B cell (primary cell): ENCODE data around the gene CDR2L. TPM values are rescaled to one million over a fixed set of nuclear protein-coding genes. Genes with fewer than 3 reads are reported as not detected.

Experiments used
- ATAC-seq: fragments of 200-7000 bp; cut with Tn5 transposase; one replicate; pipeline ENCODE4 v1.10.0; 2021; ENCODE audit warnings: low read depth, mild to moderate bottlenecking, moderate number of reproducible peaks, moderate library complexity
- CTCF ChIA-PET: fragments of 350-600 bp; sonication (Branson Sonifier 250); formaldehyde crosslinking; loops from one replicate; lab custom pipeline; 2021; ENCODE audit warnings: antibody characterized with exemption, inconsistent platforms; lab: Charles Lee
- POLR2A ChIA-PET: fragments of 350-600 bp; sonication (Branson Sonifier 250); formaldehyde crosslinking; loops from one replicate; lab custom pipeline; 2021; ENCODE audit warnings: antibody characterized with exemption; lab: Charles Lee
- DNase-seq: peaks from one replicate; pipeline ENCODE4 v3.0.0; 2013
- H2AFZ ChIP-seq: 2 replicates; pipeline ENCODE4 v1.6.1; 2012; ENCODE audit warnings: mild to moderate bottlenecking, low read depth, low read length; ENCODE audit not compliant: insufficient read depth, poor library complexity, severe bottlenecking
- H3K27ac ChIP-seq, 2 donors: 1 replicate in 1 of 2; 2 replicates in 1 of 2; pipeline ENCODE4 v1.5.1; 2012 to 2013; ENCODE audit warnings: low read length in 2 of 2, mild to moderate bottlenecking in 2 of 2, moderate library complexity in 1 of 2
- H3K27me3 ChIP-seq, 4 experiments: fragments of 200-600 bp in 1 of 4; sonication (generic) in 1 of 4; replicated peaks in 1 of 4; 1 replicate in 2 of 4; 2 replicates in 2 of 4; pipeline versions ENCODE4 v1.6.1 to v1.7.0; 2013 to 2016; ENCODE audit warnings: low read length in 3 of 4, mild to moderate bottlenecking in 2 of 4, mixed read lengths in 1 of 4, moderate library complexity in 1 of 4; ENCODE audit not compliant: insufficient read depth in 4 of 4, control insufficient read depth in 3 of 4; ENCODE audit errors: control extremely low read depth in 1 of 4
- H3K36me3 ChIP-seq, 2 experiments: replicated peaks in 1 of 2; 1 replicate in 1 of 2; 2 replicates in 1 of 2; pipeline versions ENCODE4 v1.6.1 to v1.7.1; 2013; ENCODE audit warnings: low read length in 1 of 2; ENCODE audit not compliant: insufficient read depth in 2 of 2, control insufficient read depth in 1 of 2; ENCODE audit errors: control extremely low read depth in 1 of 2, extremely low read depth in 1 of 2
- H3K4me1 ChIP-seq, 2 donors: fragments of 200-600 bp in 1 of 2; sonication (generic) in 1 of 2; 1 replicate in 1 of 2; 2 replicates in 1 of 2; pipeline versions ENCODE4 v1.5.1 to v1.6.1; 2013 to 2017; ENCODE audit warnings: low read length in 2 of 2; ENCODE audit not compliant: control insufficient read depth in 2 of 2, insufficient read depth in 2 of 2
- H3K4me2 ChIP-seq: replicated peaks from 2 replicates; pipeline ENCODE3; 2012; ENCODE audit warnings: mild to moderate bottlenecking, low read depth, low read length; ENCODE audit not compliant: poor library complexity, severe bottlenecking
- H3K4me3 ChIP-seq, 5 experiments: fragments of 200-600 bp in 1 of 5; sonication (generic) in 1 of 5; 1 replicate in 3 of 5; 2 replicates in 2 of 5; pipeline versions ENCODE4 v1.5.1 to v1.7.0; 2011 to 2016; ENCODE audit warnings: low read length in 4 of 5, mild to moderate bottlenecking in 4 of 5, low read depth in 2 of 5, control low read depth in 1 of 5, moderate library complexity in 1 of 5; ENCODE audit not compliant: insufficient read depth in 1 of 5; ENCODE audit errors: control extremely low read depth in 1 of 5, extremely low read depth in 1 of 5
- H3K79me2 ChIP-seq: fragments of 200-600 bp; sonication (generic); one replicate; pipeline ENCODE4 v1.6.0; 2016; ENCODE audit warnings: low read length; ENCODE audit not compliant: control insufficient read depth, insufficient read depth
- H3K9ac ChIP-seq: fragments of 200-600 bp; sonication (generic); 2 replicates; pipeline ENCODE4 v1.6.1; 2017; ENCODE audit warnings: mild to moderate bottlenecking, low read length, moderate library complexity
- H3K9me3 ChIP-seq, 3 donors: one replicate each; pipeline versions ENCODE4 v1.6.1 to v1.7.1; 2013; ENCODE audit warnings: low read length in 2 of 3; ENCODE audit not compliant: control insufficient read depth in 2 of 3, insufficient read depth in 1 of 3; ENCODE audit errors: control extremely low read depth in 1 of 3
- H4K20me1 ChIP-seq: 2 replicates; pipeline ENCODE4 v1.6.0; 2012; ENCODE audit warnings: mild to moderate bottlenecking, low read length; ENCODE audit not compliant: insufficient read depth, control insufficient read depth, poor library complexity, severe bottlenecking
- H3K27ac Mint-ChIP-seq: one replicate; pipeline ENCODE4 v1.8.0; 2021; ENCODE audit warnings: mixed read lengths
- H3K27me3 Mint-ChIP-seq: one replicate; pipeline ENCODE4 v1.8.0; 2021; ENCODE audit warnings: mixed read lengths
- H3K4me1 Mint-ChIP-seq: one replicate; pipeline ENCODE4 v1.8.0; 2021; ENCODE audit warnings: mixed read lengths
- H3K4me3 Mint-ChIP-seq: one replicate; pipeline ENCODE4 v1.8.0; 2021; ENCODE audit warnings: mixed read lengths
- H3K9me3 Mint-ChIP-seq: one replicate; pipeline ENCODE4 v1.8.0; 2022; ENCODE audit warnings: mixed read lengths; ENCODE audit not compliant: insufficient read depth
- CTCF ChIP-seq: fragments of 200-600 bp; IDR thresholded peaks from one replicate; pipeline ENCODE4 v1.8.0; 2022; ENCODE audit warnings: antibody characterized with exemption, mild to moderate bottlenecking
- EZH2 ChIP-seq: IDR thresholded peaks from 2 replicates; pipeline ENCODE4 v1.6.1; 2012; ENCODE audit warnings: borderline replicate concordance, low read depth, mild to moderate bottlenecking, moderate library complexity, low read length; ENCODE audit not compliant: insufficient read depth, poor library complexity, severe bottlenecking
- WGBS: methylation state at CpG from one replicate; pipeline ENCODE4 v1.1.5; 2013; ENCODE audit warnings: missing lambda C conversion rate; ENCODE audit not compliant: insufficient coverage; 5-methylcytosine and 5-hydroxymethylcytosine counted together
- intact Hi-C: fragments of 100-400 bp; cut with micrococcal nuclease; formaldehyde crosslinking; loops from one replicate; pipeline ENCODE4 v1.10.0; 2022
- polyA plus RNA-seq: library from polyadenylated mRNA; depleted of rRNA; stranded (reverse); fragments of >200 nt; gene quantifications from 2 replicates; pipeline ENCODE4 v1.2.3, GENCODE V29; 2012
- total RNA-seq, 2 donors: library from RNA; stranded (reverse); fragments of 120-200 nt in 1 of 2; gene quantifications; 1 replicate in 1 of 2; 2 replicates in 1 of 2; pipeline versions ENCODE4 v1.2.3 to v1.2.4, GENCODE V29; 2013 to 2022

The CDR2L gene
- total and polyA plus RNA-seq, 2 donors (not counting 1 experiment from before 2014, with no cell fraction given) = 0.03 TPM; not detected in 1

- POLR2A ChIA-PET = interaction anchor here (0.7 kb wide), 1 partner anchor 366 kb away, joined by 3 read pairs; no protein-coding TSS in a partner anchor
- no peak overlapping the region for H3K27ac Mint-ChIP-seq
- 64% methylated on average over 10 of the region's 13 CpGs for WGBS
- Histone ChIP-seq H2AFZ (no peak overlapping the region), H3K79me2 (no peaks in the 10 kb centered on the region), H3K4me1 (peaks cover 0 to 5% of the 10 kb centered on the region in 2 donors), H3K36me3 (no peaks in the 10 kb centered on the region), H3K4me3 (no peak overlapping the region), H4K20me1 (no peaks in the 10 kb centered on the region), H3K9me3 (no peaks in the 10 kb centered on the region), H3K9ac (no peak overlapping the region), H3K27ac (no peak overlapping the region), H3K27me3 (peaks cover 0 to 16% (median 0%) of the 10 kb centered on the region in 4 experiments), H3K4me2 (no peak overlapping the region)
- no peak for TF ChIP-seq EZH2
- TF ChIP-seq CTCF = no peak
- H3K9me3 Mint-ChIP-seq = no peaks in the 10 kb centered on the region
- CTCF ChIA-PET = interaction anchor here (1.0 to 1.6 kb wide), 2 partner anchors 163 to 218 kb away, joined by 3 read pairs; partner anchors contain the start of gene RAB37
- no peak for DNase-seq
- no peak overlapping the region for H3K4me3 Mint-ChIP-seq
- peaks cover 4% of the 10 kb centered on the region for H3K27me3 Mint-ChIP-seq
- no peak for ATAC-seq
- intact Hi-C loops = no loop called here
- H3K4me1 Mint-ChIP-seq = no peaks in the 10 kb centered on the region
Observed at GRCh38 chr17:74954665-74955421, 32.6 kb upstream of the CDR2L start.

GRCh38 chr17:74956093-74956492, 31.3 kb upstream of the CDR2L start:
- intact Hi-C loops = no loop called here
- Histone ChIP-seq H3K4me3 (no peak overlapping the region), H3K27me3 (peaks cover 0 to 15% (median 0%) of the 10 kb centered on the region in 4 experiments), H2AFZ (no peak overlapping the region), H4K20me1 (no peaks in the 10 kb centered on the region), H3K9me3 (no peaks in the 10 kb centered on the region), H3K79me2 (no peaks in the 10 kb centered on the region), H3K9ac (no peak overlapping the region), H3K4me2 (no peak overlapping the region), H3K36me3 (no peaks in the 10 kb centered on the region), H3K27ac (no peak overlapping the region), H3K4me1 (peaks cover 0 to 9% of the 10 kb centered on the region in 2 donors)
- ChIA-PET CTCF (interaction anchor here (1.1 to 3.9 kb wide), 5 partner anchors 15 to 165 kb away, joined by 3 to 32 read pairs (median 7); partner anchors contain the start of gene HID1), POLR2A (interaction anchor here (0.6 kb wide), 1 partner anchor 13 kb away, joined by 4 read pairs; no protein-coding TSS in a partner anchor)
- TF ChIP-seq EZH2 (no peak), CTCF (no peak)
- peaks cover 4% of the 10 kb centered on the region for H3K4me1 Mint-ChIP-seq
- ATAC-seq = no peak
- H3K27me3 Mint-ChIP-seq = peaks cover 4% of the 10 kb centered on the region
- H3K4me3 Mint-ChIP-seq = no peak overlapping the region
- H3K9me3 Mint-ChIP-seq = no peaks in the 10 kb centered on the region
- no peak for DNase-seq
- 92% methylated on average over 4 of the region's 4 CpGs for WGBS
- no peak overlapping the region for H3K27ac Mint-ChIP-seq
